GM18951 (cell line): ENCODE data around the gene METTL27.

Experiments
- POLR2A ChIP-seq: IDR thresholded peaks from 4 replicates; pipeline ENCODE4 v1.6.1; 2011; ENCODE audit warnings: mild to moderate bottlenecking; ENCODE audit not compliant: insufficient read length, insufficient read depth; ENCODE audit errors: extremely low read depth
- in situ Hi-C: fragments of 300-500 bp; cut with MboI; formaldehyde crosslinking; loops from one replicate; pipeline ENCODE4 v1.12.0; 2022; ENCODE audit warnings: low sequenced_read_pairs, mixed read lengths, inconsistent platforms; ENCODE audit not compliant: unreplicated experiment

METTL27 gene

GRCh38 chr7:73879977-73880681 lies 37.8 kb upstream of the METTL27 start:
- no peak for TF ChIP-seq POLR2A
- in situ Hi-C loops: no loop called here

DNA sequence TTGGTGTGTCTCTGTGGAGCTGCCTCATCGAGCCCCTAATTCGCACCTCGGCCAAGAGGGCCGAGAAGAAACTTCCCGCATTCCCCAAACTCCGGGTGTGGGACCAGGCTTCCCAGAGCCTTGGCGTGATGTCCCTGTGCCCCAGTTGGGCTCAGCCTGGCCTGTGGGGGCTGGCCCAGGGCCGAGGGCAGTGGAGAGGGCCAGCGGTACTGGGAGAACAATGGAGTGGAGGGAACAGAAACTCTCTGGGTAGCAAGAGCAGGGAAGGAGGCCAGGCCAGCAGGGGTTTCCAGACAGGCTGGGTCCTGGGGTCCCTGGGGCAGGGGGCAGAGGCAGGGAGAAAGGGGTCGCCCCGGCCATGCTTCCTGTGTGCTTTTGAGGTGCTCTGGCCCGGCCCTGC lies 34.7 kb upstream of the METTL27 start:
- in situ Hi-C loops: no loop called here
- TF ChIP-seq POLR2A: no peak

DNA sequence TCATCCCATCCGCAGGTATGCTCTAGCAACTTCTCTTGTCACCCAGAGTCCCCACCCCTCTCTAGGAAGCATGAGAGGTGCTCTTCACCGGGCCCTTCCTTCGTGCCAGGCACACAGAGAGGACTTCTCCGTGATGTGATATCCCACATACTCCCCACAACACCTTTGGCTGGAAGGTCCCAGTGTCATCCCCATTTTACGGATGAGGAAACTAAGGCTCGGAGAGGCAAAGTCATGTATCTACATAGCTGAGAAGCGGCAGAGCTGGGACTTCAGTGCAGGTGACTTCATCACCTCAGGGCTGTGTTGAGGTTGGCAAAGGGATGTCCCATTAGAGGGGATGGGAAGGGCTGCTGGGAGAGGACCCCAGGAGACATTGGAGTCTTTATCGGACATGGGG lies 34.0 kb upstream of the METTL27 start:
- in situ Hi-C loops: no loop called here
- no peak for TF ChIP-seq POLR2A

- in situ Hi-C loops: loop anchor here (25.0 kb wide), 1 partner anchor 260 kb away; the partner anchor contains the start of gene MLXIPL
- no peak for TF ChIP-seq POLR2A
Observed at GRCh38 chr7:73872056-73872908, 30.0 kb upstream of the METTL27 start.

DNA sequence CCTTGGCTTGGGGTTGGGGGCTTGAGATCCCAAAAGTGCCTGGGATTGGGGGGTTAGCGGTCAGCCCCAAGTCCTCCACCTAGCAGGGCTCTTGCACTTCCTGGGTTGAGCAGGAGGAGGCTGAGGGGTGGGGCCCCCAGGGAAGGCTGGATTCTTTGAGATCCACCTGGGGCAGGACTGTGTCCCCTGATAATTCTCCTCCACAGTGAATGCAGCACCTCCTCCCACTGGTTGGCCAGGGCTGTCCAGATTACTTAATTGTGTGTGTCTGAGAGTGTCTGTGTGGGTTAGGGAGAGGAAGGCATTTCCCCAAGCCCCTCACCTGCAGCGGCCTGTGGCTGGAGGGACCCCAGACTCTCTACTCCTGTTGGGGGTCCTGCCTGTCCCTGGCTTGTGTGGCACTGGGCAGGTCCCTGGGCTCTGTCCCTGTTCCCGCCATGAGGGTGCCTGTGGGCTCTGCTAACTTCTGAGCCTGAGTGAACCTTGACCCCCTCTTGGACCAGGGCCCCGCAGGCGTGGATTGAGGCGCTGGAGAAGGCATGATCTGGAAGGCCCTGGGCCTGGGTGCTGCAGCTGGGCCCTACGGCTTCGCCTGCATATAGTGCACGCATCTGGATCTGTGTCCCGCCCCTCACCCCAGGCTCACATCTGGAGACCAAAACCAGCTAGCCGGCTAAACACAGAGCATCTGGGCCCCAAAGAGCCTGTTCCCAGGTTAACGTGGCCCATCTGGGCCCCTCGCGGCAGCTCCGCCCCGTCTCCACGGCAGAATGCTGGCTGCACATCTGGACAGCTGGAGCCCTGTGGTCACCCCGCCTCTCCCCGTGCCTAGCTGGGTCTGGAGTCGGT lies 29.1 kb upstream of the METTL27 start:
- no peak for TF ChIP-seq POLR2A
- in situ Hi-C loops: loop anchor here (25.0 kb wide), 1 partner anchor 259 kb away; the partner anchor contains the start of gene MLXIPL

DNA sequence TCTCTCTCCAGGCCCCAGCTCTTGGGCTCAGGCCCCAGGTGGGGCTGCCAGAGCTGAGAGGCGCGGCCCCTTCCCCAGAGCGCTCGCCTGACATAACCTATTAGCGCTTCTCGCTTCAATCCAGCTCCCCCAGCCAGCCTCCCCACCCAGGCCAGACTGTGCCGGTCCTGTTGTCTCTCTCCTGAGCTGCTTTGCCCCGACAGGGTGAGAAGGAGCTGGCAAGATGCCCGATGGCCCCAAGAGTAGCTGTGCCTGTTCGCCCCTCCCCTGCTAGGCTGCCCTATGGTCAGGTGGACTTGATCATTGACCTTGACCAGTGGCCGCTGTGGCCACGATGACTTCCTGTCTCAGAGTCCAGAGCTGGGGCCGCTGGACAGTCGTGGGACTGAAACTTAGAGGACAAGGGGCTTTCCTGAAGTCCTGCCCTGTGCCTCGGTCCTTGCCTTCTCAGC lies 27.8 kb upstream of the METTL27 start:
- TF ChIP-seq POLR2A: no peak
- in situ Hi-C loops: loop anchor here (25.0 kb wide), 1 partner anchor 258 kb away; the partner anchor contains the start of gene MLXIPL

DNA sequence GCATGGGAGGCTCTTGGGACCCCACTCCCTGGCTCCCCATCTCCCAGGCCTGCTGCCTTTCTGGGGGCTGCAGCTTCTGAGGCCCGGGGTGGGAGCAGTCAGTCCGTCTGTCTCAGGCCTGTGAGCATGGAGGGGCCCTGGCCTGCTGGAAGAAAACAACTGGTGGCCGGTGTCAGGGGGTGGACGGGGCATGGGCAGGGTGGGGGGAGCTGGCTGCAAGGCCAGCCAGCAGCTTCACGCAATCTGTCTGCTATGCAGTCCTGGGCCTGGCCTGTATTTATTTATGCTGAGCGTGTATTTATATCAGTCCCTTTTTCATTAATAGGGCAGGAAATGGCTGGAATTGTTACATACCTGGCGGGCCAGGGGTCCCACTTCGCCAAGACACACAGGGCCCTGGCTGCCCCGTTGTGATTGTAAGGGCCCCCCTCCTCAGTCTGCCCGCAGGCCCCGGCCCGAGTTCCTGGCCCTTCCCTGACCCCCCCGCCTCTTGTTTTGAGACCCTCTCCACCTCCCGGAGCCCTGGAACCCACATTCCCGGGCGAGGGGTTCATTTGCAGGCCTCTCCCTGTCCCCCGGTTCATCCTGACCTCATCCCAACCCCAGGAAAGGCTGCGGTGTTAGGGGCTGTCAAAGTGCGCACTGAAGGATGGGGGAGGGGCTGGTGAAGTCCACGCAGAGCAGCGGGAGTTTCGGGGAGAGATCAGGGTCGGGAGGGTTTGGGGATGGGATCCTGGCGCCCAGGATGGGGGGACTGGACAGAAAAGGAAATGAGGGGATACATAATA lies 26.9 kb upstream of the METTL27 start:
- no peak for TF ChIP-seq POLR2A

GRCh38 chr7:73866446-73866767 lies 24.1 kb upstream of the METTL27 start:
- TF ChIP-seq POLR2A: no peak
- in situ Hi-C loops: loop anchor here (10.0 to 25.0 kb wide), 2 partner anchors 168 to 254 kb away; partner anchors contain the start of gene MLXIPL

More for the DNA sequence above, 26.9 kb upstream of the METTL27 start:
- in situ Hi-C loops: loop anchor here (10.0 to 25.0 kb wide), 2 partner anchors 166 to 257 kb away; partner anchors contain the start of gene MLXIPL

DNA sequence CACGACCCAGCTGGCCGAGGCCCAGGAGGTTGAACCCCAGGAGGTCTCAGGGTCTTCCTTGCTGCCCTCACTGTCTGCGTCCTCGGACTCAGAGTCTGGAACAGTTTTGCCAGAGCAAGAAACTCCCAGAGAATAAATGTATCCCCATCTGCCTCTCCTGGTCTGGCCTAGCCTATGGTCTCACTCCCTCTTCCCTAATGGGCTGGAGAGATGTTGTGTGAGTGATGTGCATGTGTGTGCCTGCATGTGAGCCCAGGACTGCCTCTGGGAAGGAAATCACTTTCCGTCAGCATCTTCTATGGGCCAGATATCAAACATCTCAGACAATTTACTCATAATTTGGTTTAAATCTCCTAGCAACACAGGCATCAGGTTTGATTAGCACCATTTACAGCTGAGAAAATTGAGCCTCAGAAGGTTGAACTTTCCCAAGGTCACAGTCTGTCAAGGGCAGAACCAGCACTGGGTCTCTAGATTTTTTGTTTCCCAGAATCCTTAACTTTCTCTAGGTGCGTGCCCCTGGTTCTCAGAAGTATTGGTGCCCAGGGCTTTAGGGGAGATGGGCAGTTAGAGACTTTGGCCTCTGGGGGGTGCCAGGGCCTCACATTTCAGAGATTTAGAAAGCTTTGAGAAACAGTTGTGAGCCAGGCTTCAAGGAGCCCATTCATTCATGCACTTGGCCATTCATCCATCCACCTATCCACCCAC lies 23.6 kb upstream of the METTL27 start:
- in situ Hi-C loops: loop anchor here (10.0 to 25.0 kb wide), 2 partner anchors 169 to 254 kb away; partner anchors contain the start of gene MLXIPL
- TF ChIP-seq POLR2A: no peak

DNA sequence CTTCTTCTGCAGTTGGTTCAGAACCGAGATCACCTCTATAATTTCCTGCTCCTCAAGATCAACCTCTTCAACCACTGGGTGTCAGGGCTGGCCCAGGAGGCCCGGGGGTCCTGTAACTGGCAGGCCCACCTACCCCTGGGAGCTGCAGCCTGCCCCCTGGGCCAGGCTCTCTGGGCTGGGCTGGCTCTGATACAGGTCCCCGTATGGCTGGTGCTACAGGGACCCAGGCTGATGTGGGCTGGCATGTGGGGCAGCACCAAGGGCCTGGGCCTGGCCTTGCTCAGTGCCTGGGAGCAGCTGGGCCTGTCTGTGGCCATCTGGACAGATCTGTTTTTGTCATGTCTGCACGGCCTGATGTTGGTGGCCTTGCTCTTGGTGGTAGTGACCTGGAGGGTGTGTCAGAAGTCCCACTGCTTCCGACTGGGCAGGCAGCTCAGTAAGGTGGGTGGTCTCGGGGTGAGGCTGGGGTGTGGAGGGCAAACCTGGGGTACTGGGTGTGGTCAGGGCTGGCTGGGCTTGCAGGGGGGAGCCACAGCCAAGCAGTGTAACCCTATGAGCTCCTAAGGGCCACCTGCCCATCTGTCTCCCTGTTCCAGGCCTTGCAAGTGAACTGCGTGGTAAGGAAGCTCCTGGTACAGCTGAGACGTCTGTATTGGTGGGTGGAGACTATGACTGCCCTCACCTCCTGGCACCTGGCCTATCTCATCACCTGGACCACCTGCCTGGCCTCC lies 22.8 kb upstream of the METTL27 start:
- in situ Hi-C loops: loop anchor here (10.0 to 25.0 kb wide), 2 partner anchors 170 to 253 kb away; partner anchors contain the start of gene MLXIPL
- TF ChIP-seq POLR2A: no peak

GRCh38 chr7:73861305-73861704 lies 19.0 kb upstream of the METTL27 start:
- TF ChIP-seq POLR2A: no peak

More at GRCh38 chr7:73861305-73861704, 19.0 kb upstream of the METTL27 start:
- in situ Hi-C loops: loop anchor here (10.0 to 25.0 kb wide), 2 partner anchors 173 to 249 kb away; partner anchors contain the start of gene MLXIPL
